ENCODE data around the gene SELL.

GRCh38 chr1:169707912-169708604 lies 3.4 kb downstream of the SELL start:
- TF ChIP-seq POLR2A (IDR thresholded peaks at IDR 0.05) = no peak
- no peak for TF ChIP-seq CTCF (IDR thresholded peaks at IDR 0.05)

All from heart left ventricle (tissue), 13 donors.